Muscle of leg (tissue), 11 donors: ENCODE results near the gene METAP1D. TPM values are rescaled to one million over a fixed set of nuclear protein-coding genes. Genes with fewer than 3 reads are reported as not detected.

Experiments used
- DNase-seq: peaks from one replicate; pipeline ENCODE4 v3.0.0; 2013
- H3K27ac ChIP-seq: one replicate; pipeline ENCODE4 v1.5.1; 2013; ENCODE audit warnings: mild to moderate bottlenecking, low read length, control low read depth
- H3K27me3 ChIP-seq: one replicate; pipeline ENCODE4 v1.6.1; 2013; ENCODE audit warnings: low read length; ENCODE audit not compliant: control insufficient read depth, insufficient read depth
- H3K36me3 ChIP-seq: one replicate; pipeline ENCODE4 v1.6.1; 2013; ENCODE audit warnings: low read length; ENCODE audit not compliant: control insufficient read depth, insufficient read depth
- H3K4me1 ChIP-seq: one replicate; pipeline ENCODE4 v1.6.1; 2013; ENCODE audit warnings: low read length; ENCODE audit not compliant: control insufficient read depth, insufficient read depth
- H3K4me3 ChIP-seq: one replicate; pipeline ENCODE4 v1.5.1; 2013; ENCODE audit warnings: low read length, control low read depth
- H3K9me3 ChIP-seq: replicated peaks from 2 replicates; pipeline ENCODE4 v1.6.1; 2013; ENCODE audit warnings: low read depth, low read length; ENCODE audit not compliant: control insufficient read depth
- WGBS: methylation state at CpG from one replicate; pipeline ENCODE4 v1.1.5; 2013; ENCODE audit warnings: missing lambda C conversion rate; ENCODE audit not compliant: insufficient coverage; 5-methylcytosine and 5-hydroxymethylcytosine counted together
- polyA plus RNA-seq, 8 donors: library from polyadenylated mRNA; unstranded; fragments of 120-200 nt; gene quantifications; one replicate each; pipeline versions ENCODE4 v1.2.1 to v1.2.3, GENCODE V29; 2013; ENCODE audit warnings: inconsistent platforms in 1 of 8, low replicate concordance in 1 of 8; ENCODE audit not compliant: insufficient read length in 8 of 8, insufficient read depth in 1 of 8
- total RNA-seq: library from RNA; stranded (reverse); fragments of 120-200 nt; gene quantifications from one replicate; pipeline ENCODE4 v1.2.4, GENCODE V29; 2013

Gene METAP1D
- total and polyA plus RNA-seq, 9 donors, result 7.8 to 16.0 (median 9.8) TPM

- Histone ChIP-seq H3K36me3 (no peaks in the 10 kb centered on the region), H3K4me1 (peaks cover 40% of the 10 kb centered on the region), H3K9me3 (no peaks in the 10 kb centered on the region), H3K27me3 (peaks cover 98% of the 10 kb centered on the region), H3K4me3 (no peak overlapping the region), H3K27ac (no peak overlapping the region)
- 0% methylated on average over 2 of the region's 13 CpGs for WGBS
- DNase-seq, result peak; percentile 9
Observed at GRCh38 chr2:172091000-172091641, 91.4 kb downstream of the METAP1D start.

- Histone ChIP-seq H3K4me3 (no peak overlapping the region), H3K36me3 (no peaks in the 10 kb centered on the region), H3K27me3 (peaks cover 98% of the 10 kb centered on the region), H3K27ac (no peak overlapping the region), H3K9me3 (no peaks in the 10 kb centered on the region), H3K4me1 (peaks cover 40% of the 10 kb centered on the region)
- WGBS, result 8% methylated on average over 6 of the region's 11 CpGs
- peak; percentile 5 for DNase-seq
Observed at GRCh38 chr2:172091761-172092566, 92.2 kb downstream of the METAP1D start.

GRCh38 chr2:172092716-172093415, 93.1 kb downstream of the METAP1D start:
- H3K27me3 ChIP-seq, result peaks cover 98% of the 10 kb centered on the region
- no peaks in the 10 kb centered on the region for H3K9me3 ChIP-seq
- peak; percentile 9 for DNase-seq
- H3K4me1 ChIP-seq, result peaks cover 39% of the 10 kb centered on the region
- no peak overlapping the region for H3K4me3 ChIP-seq
- no peaks in the 10 kb centered on the region for H3K36me3 ChIP-seq
- no peak overlapping the region for H3K27ac ChIP-seq
- WGBS, result 4% methylated on average over 12 of the region's 19 CpGs

- Histone ChIP-seq H3K27me3 (peaks cover 98% of the 10 kb centered on the region), H3K4me3 (no peak overlapping the region), H3K36me3 (no peaks in the 10 kb centered on the region), H3K9me3 (no peaks in the 10 kb centered on the region), H3K27ac (no peak overlapping the region), H3K4me1 (peaks cover 35% of the 10 kb centered on the region)
- 17% methylated on average over 2 of the region's 18 CpGs for WGBS
- peak; percentile 16 for DNase-seq
Observed at GRCh38 chr2:172093416-172094293, 93.9 kb downstream of the METAP1D start.

- peak; percentile 16 for DNase-seq
- Histone ChIP-seq H3K4me1 (peaks cover 41% of the 10 kb centered on the region), H3K9me3 (no peaks in the 10 kb centered on the region), H3K27me3 (peaks cover 98% of the 10 kb centered on the region), H3K27ac (no peak overlapping the region), H3K4me3 (peak overlapping the region; percentile 35), H3K36me3 (no peaks in the 10 kb centered on the region)
- WGBS, result under 1% methylated on average over 45 of the region's 66 CpGs
Observed at GRCh38 chr2:172094294-172095145, 94.8 kb downstream of the METAP1D start.

GRCh38 chr2:172095146-172095904, 95.6 kb downstream of the METAP1D start:
- peaks cover 47% of the 10 kb centered on the region for H3K4me1 ChIP-seq
- under 1% methylated on average over 37 of the region's 51 CpGs for WGBS
- H3K27ac ChIP-seq, result no peak overlapping the region
- peaks cover 98% of the 10 kb centered on the region for H3K27me3 ChIP-seq
- peak; percentile 57 for DNase-seq
- no peaks in the 10 kb centered on the region for H3K36me3 ChIP-seq
- peak overlapping the region; percentile 35 for H3K4me3 ChIP-seq
- no peaks in the 10 kb centered on the region for H3K9me3 ChIP-seq

- Histone ChIP-seq H3K4me1 (peaks cover 54% of the 10 kb centered on the region), H3K36me3 (no peaks in the 10 kb centered on the region), H3K4me3 (no peak overlapping the region), H3K9me3 (no peaks in the 10 kb centered on the region), H3K27me3 (peaks cover 98% of the 10 kb centered on the region), H3K27ac (no peak overlapping the region)
- peak; percentile 17 for DNase-seq
- WGBS, result 2% methylated on average over 21 of the region's 40 CpGs
Observed at GRCh38 chr2:172095905-172096625, 96.3 kb downstream of the METAP1D start.
